Body of pancreas (tissue), 4 donors: Measurements from ENCODE around the gene LTC4S. TPM values are rescaled to one million over a fixed set of nuclear protein-coding genes. Genes with fewer than 3 reads are reported as not detected.
A peak's percentile ranks its signal among the peaks of the same experiment; 100 is the strongest.

Experiments used
- ATAC-seq: fragments of 150-250 bp; one replicate; pipeline ENCODE4 v1.9.1; 2016
- DNase-seq, 4 donors: peaks; one replicate each; pipeline ENCODE4 v3.0.0-alpha.2; 2019
- H3K27ac ChIP-seq, 4 donors: fragments of 200-600 bp; sonication (generic); 1 replicate in 3 of 4; 2 replicates in 1 of 4; pipeline versions ENCODE4 v1.5.1 to v1.6.1; 2016 to 2019; ENCODE audit warnings: mild to moderate bottlenecking in 1 of 4, mixed read lengths in 1 of 4, moderate library complexity in 1 of 4
- H3K27me3 ChIP-seq, 2 donors: fragments of 200-600 bp; sonication (generic); one replicate each; pipeline ENCODE4 v1.6.0; 2016; ENCODE audit warnings: mild to moderate bottlenecking in 1 of 2
- H3K36me3 ChIP-seq, 2 donors: fragments of 200-600 bp; sonication (generic); replicated peaks in 1 of 2; 2 replicates each; pipeline ENCODE4 v1.5.1; 2016; ENCODE audit warnings: low read depth in 2 of 2; ENCODE audit not compliant: insufficient read depth in 1 of 2
- H3K4me1 ChIP-seq: fragments of 200-600 bp; sonication (generic); one replicate; pipeline ENCODE4 v1.6.0; 2016
- H3K4me3 ChIP-seq, 2 donors: fragments of 200-600 bp; sonication (generic); 1 replicate in 1 of 2; 2 replicates in 1 of 2; pipeline ENCODE4 v1.5.1; 2016 to 2019
- H3K9me3 ChIP-seq, 3 donors: fragments of 200-600 bp; sonication (generic); 1 replicate in 2 of 3; 2 replicates in 1 of 3; pipeline ENCODE4 v1.5.1; 2016
- CTCF ChIP-seq, 7 experiments: fragments of 450-650 bp in 4 of 7; fragments of 200-600 bp in 3 of 7; sonication (generic) in 3 of 7; IDR thresholded peaks; one replicate each; pipeline ENCODE4 v1.5.1; 2016 to 2019; ENCODE audit warnings: antibody characterized with exemption in 7 of 7
- POLR2A ChIP-seq, 3 donors: fragments of 450-650 bp; IDR thresholded peaks; one replicate each; pipeline ENCODE4 v1.6.1; 2016; ENCODE audit warnings: antibody characterized with exemption in 3 of 3, mild to moderate bottlenecking in 2 of 3
- WGBS, 2 donors: methylation state at CpG; one replicate each; pipeline ENCODE4 v1.1.5; 2017; 5-methylcytosine and 5-hydroxymethylcytosine counted together
- intact Hi-C: fragments of 100-400 bp; cut with DNase I; formaldehyde crosslinking; loops from one replicate; pipeline ENCODE4 v1.15.1; 2023
- total RNA-seq, 2 donors: library from RNA; depleted of rRNA; stranded (reverse); fragments of >200 nt; gene quantifications; one replicate each; pipeline ENCODE4 v1.1.0, GENCODE V29; 2016

Gene LTC4S
- total RNA-seq, 2 donors from 2014 or later, result 10.6 to 16.2 TPM

GRCh38 chr5:179765400-179765799 lies 28.4 kb upstream of the LTC4S start:
- TF ChIP-seq POLR2A (IDR thresholded peaks at IDR 0.05), result no peak
- no peak for TF ChIP-seq CTCF (IDR thresholded peaks at IDR 0.05)
- Histone ChIP-seq H3K36me3 (peaks cover 7 to 10% of the 10 kb centered on the region in 2 donors), H3K4me1 (peaks cover 55% of the 10 kb centered on the region), H3K4me3 (no peak overlapping the region), H3K27me3 (no peaks in the 10 kb centered on the region), H3K27ac (peak overlapping the region in 3 of 4 donors; percentile 47 to 59 (median 52)), H3K9me3 (no peaks in the 10 kb centered on the region)
- ATAC-seq, result no peak
- 65 to 76% methylated on average over 10 to 13 of the region's 13 CpGs for WGBS, 2 donors
- DNase-seq, result peak in 1 of 4 donors; percentile 35
- intact Hi-C loops, result no loop called here

GRCh38 chr5:179766021-179766725 lies 27.6 kb upstream of the LTC4S start:
- no peak for TF ChIP-seq POLR2A (IDR thresholded peaks at IDR 0.05)
- TF ChIP-seq CTCF (IDR thresholded peaks at IDR 0.05), result no peak
- H3K4me3 ChIP-seq, result no peak overlapping the region
- H3K36me3 ChIP-seq, result peaks cover 9 to 10% of the 10 kb centered on the region in 2 donors
- H3K27me3 ChIP-seq, result no peaks in the 10 kb centered on the region
- no peak for ATAC-seq
- intact Hi-C loops, result no loop called here
- H3K27ac ChIP-seq, result peak overlapping the region in 3 of 4 donors; percentile 47 to 59 (median 52)
- 63 to 66% methylated on average over 4 to 20 of the region's 20 CpGs for WGBS, 2 donors
- peaks cover 53% of the 10 kb centered on the region for H3K4me1 ChIP-seq
- H3K9me3 ChIP-seq, result no peaks in the 10 kb centered on the region
- no peak for DNase-seq

GRCh38 chr5:179766726-179767455 lies 26.9 kb upstream of the LTC4S start:
- no peak for ATAC-seq
- H3K27ac ChIP-seq, result peak overlapping the region in 3 of 4 donors; percentile 47 to 59 (median 52)
- no peak overlapping the region for H3K4me3 ChIP-seq
- no peaks in the 10 kb centered on the region for H3K27me3 ChIP-seq
- no peak for TF ChIP-seq POLR2A (IDR thresholded peaks at IDR 0.05)
- no peak for TF ChIP-seq CTCF (IDR thresholded peaks at IDR 0.05)
- intact Hi-C loops, result no loop called here
- H3K4me1 ChIP-seq, result peaks cover 46% of the 10 kb centered on the region
- no peak for DNase-seq
- H3K9me3 ChIP-seq, result no peaks in the 10 kb centered on the region
- 42 to 51% methylated on average over 12 of the region's 12 CpGs for WGBS, 2 donors
- H3K36me3 ChIP-seq, result peaks cover 15 to 17% of the 10 kb centered on the region in 2 donors

GRCh38 chr5:179767496-179768100 lies 26.2 kb upstream of the LTC4S start:
- Histone ChIP-seq H3K4me3 (no peak overlapping the region), H3K9me3 (no peaks in the 10 kb centered on the region), H3K36me3 (peaks cover 16 to 19% of the 10 kb centered on the region in 2 donors), H3K27ac (no peak overlapping the region), H3K27me3 (no peaks in the 10 kb centered on the region), H3K4me1 (peaks cover 38% of the 10 kb centered on the region)
- no peak for ATAC-seq
- 89 to 90% methylated on average over 9 of the region's 9 CpGs for WGBS, 2 donors
- TF ChIP-seq POLR2A (IDR thresholded peaks at IDR 0.05), result no peak
- TF ChIP-seq CTCF (IDR thresholded peaks at IDR 0.05), result no peak
- intact Hi-C loops, result no loop called here
- no peak for DNase-seq
